Measurements from ENCODE around the gene PTH2R. TPM values are rescaled to one million over a fixed set of nuclear protein-coding genes. Genes with fewer than 3 reads are reported as not detected.
"Not testable (repeated sequence)": the region's sequence is repeated elsewhere in the genome, so short reads cannot be mapped to it uniquely, and the experiment has no call there.

The PTH2R gene
- total RNA-seq, 4 donors from 2014 or later = not detected

- in situ Hi-C loops (cut with MboI; ENCODE audit: low pct_ligation_motif_present in 1 of 4, low pct_unique_long_range_greater_than_20kb in 1 of 4, low sequenced_read_pairs in 3 of 4) = no loop called here
- no peak overlapping the region for H3K27ac ChIP-seq
- H3K4me3 ChIP-seq = no peak overlapping the region
- DNase-seq = no peak
- no peaks in the 10 kb centered on the region for H3K27me3 ChIP-seq
- intact Hi-C loops (cut with DNase I; ENCODE audit: low total_unique reads) = no loop called here
- TF ChIP-seq EP300 (IDR thresholded peaks at IDR 0.05; ENCODE audit: low read depth) (no peak), POLR2A (IDR thresholded peaks at IDR 0.05) (no peak), POLR2AphosphoS5 (IDR thresholded peaks at IDR 0.05) (no peak)
- TF ChIP-seq, protein P1, sequence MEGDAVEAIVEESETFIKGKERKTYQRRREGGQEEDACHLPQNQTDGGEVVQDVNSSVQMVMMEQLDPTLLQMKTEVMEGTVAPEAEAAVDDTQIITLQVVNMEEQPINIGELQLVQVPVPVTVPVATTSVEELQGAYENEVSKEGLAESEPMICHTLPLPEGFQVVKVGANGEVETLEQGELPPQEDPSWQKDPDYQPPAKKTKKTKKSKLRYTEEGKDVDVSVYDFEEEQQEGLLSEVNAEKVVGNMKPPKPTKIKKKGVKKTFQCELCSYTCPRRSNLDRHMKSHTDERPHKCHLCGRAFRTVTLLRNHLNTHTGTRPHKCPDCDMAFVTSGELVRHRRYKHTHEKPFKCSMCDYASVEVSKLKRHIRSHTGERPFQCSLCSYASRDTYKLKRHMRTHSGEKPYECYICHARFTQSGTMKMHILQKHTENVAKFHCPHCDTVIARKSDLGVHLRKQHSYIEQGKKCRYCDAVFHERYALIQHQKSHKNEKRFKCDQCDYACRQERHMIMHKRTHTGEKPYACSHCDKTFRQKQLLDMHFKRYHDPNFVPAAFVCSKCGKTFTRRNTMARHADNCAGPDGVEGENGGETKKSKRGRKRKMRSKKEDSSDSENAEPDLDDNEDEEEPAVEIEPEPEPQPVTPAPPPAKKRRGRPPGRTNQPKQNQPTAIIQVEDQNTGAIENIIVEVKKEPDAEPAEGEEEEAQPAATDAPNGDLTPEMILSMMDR (IDR thresholded peaks at IDR 0.05) = no peak
- H3K36me3 ChIP-seq = no peaks in the 10 kb centered on the region
- no peaks in the 10 kb centered on the region for H3K4me1 ChIP-seq
- no peaks in the 10 kb centered on the region for H3K9me3 ChIP-seq
Observed at GRCh38 chr2:208509586-208509985, 103.0 kb downstream of the PTH2R start.

DNA sequence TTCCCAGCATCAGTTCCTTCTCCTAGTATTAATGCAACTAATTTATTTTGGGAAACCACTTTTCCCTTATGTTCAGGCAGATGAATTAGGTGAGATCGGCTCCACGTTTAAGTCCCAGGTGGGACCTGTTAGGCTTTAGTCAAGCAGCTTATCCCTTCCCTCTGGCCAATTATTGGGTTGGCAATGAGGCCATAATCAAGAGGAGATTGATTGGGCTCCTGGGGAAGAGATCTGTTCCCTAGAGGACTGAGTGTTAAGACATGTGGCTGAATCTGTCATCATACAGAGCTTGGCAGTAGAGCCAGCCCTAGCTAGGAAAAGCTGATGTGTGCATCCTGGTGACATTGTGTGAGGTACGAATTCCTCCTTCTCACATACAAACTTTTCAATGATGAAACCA is 104.4 kb downstream of the PTH2R start:
- TF ChIP-seq, protein P1 (IDR thresholded peaks at IDR 0.05) = no peak
- intact Hi-C loops (cut with DNase I; ENCODE audit: low total_unique reads) (no loop called here), in situ Hi-C loops (cut with MboI; ENCODE audit: low pct_ligation_motif_present in 1 of 4, low pct_unique_long_range_greater_than_20kb in 1 of 4, low sequenced_read_pairs in 3 of 4) (no loop called here)
- WGBS, 2 donors (ENCODE audit: low coverage in 1 of 2) = 60 to 77% methylated on average over 1 to 3 of the region's 3 CpGs
- Histone ChIP-seq H3K4me3 (no peak overlapping the region), H3K27ac (no peak overlapping the region), H3K9me3 (no peaks in the 10 kb centered on the region), H3K27me3 (no peaks in the 10 kb centered on the region), H3K4me1 (no peaks in the 10 kb centered on the region), H3K36me3 (no peaks in the 10 kb centered on the region)
- DNase-seq = no peak

- intact Hi-C loops (cut with DNase I; ENCODE audit: low total_unique reads) = no loop called here
- Histone ChIP-seq H3K36me3 (no peaks in the 10 kb centered on the region), H3K27me3 (no peaks in the 10 kb centered on the region), H3K4me3 (no peak overlapping the region), H3K4me1 (no peaks in the 10 kb centered on the region), H3K9me3 (no peaks in the 10 kb centered on the region), H3K27ac (no peak overlapping the region)
- 30 to 55% methylated on average over 1 of the region's 1 CpG for WGBS, 2 donors (ENCODE audit: low coverage in 1 of 2)
- DNase-seq = no peak
- in situ Hi-C loops (cut with MboI; ENCODE audit: low pct_ligation_motif_present in 1 of 4, low pct_unique_long_range_greater_than_20kb in 1 of 4, low sequenced_read_pairs in 3 of 4) = no loop called here
- no peak for TF ChIP-seq POLR2A (IDR thresholded peaks at IDR 0.05)
- no peak for TF ChIP-seq POLR2AphosphoS5 (IDR thresholded peaks at IDR 0.05)
- TF ChIP-seq, protein P1 (IDR thresholded peaks at IDR 0.05) = no peak
- no peak for TF ChIP-seq EP300 (IDR thresholded peaks at IDR 0.05; ENCODE audit: low read depth)
Observed at GRCh38 chr2:208511573-208511972, 105.0 kb downstream of the PTH2R start.

DNA sequence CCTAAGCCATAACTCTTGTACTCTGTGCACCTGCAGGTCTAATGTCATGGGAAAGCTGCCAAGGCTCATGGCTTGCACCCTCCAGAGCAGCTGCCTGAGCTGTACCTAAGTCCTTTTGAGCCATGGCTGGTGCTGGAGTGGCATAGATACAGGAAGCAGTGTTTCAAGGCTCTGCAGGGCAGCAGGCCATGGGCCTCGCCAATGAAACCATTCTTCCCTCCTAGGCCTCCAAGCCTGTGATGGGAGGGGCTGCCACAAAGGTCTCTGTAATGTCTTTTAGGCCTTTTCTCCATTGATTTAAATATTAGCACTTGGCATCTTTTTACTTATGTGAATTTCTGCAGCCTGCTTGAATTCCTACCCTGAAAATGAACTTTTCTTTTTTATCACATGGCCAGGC is 108.5 kb downstream of the PTH2R start:
- H3K27me3 ChIP-seq = no peaks in the 10 kb centered on the region
- intact Hi-C loops (cut with DNase I; ENCODE audit: low total_unique reads) (no loop called here), in situ Hi-C loops (cut with MboI; ENCODE audit: low pct_ligation_motif_present in 1 of 4, low pct_unique_long_range_greater_than_20kb in 1 of 4, low sequenced_read_pairs in 3 of 4) (no loop called here)
- TF ChIP-seq, protein P1 (IDR thresholded peaks at IDR 0.05) = no peak
- TF ChIP-seq POLR2A (IDR thresholded peaks at IDR 0.05) (no peak), POLR2AphosphoS5 (IDR thresholded peaks at IDR 0.05) (no peak), EP300 (IDR thresholded peaks at IDR 0.05; ENCODE audit: low read depth) (no peak)
- no peaks in the 10 kb centered on the region for H3K4me1 ChIP-seq
- DNase-seq = no peak
- WGBS, 2 donors (ENCODE audit: low coverage in 1 of 2) = 79 to 80% methylated on average over 1 of the region's 1 CpG
- no peak overlapping the region for H3K4me3 ChIP-seq
- no peaks in the 10 kb centered on the region for H3K36me3 ChIP-seq
- no peak overlapping the region for H3K27ac ChIP-seq
- no peaks in the 10 kb centered on the region for H3K9me3 ChIP-seq

GRCh38 chr2:208523069-208523468 is 116.5 kb downstream of the PTH2R start:
- H3K27me3 ChIP-seq; H3K9me3 ChIP-seq; intact Hi-C loops (cut with DNase I; ENCODE audit: low total_unique reads); H3K4me1 ChIP-seq; in situ Hi-C loops (cut with MboI; ENCODE audit: low pct_ligation_motif_present in 1 of 4, low pct_unique_long_range_greater_than_20kb in 1 of 4, low sequenced_read_pairs in 3 of 4); H3K27ac ChIP-seq; H3K36me3 ChIP-seq; H3K4me3 ChIP-seq; DNase-seq: not testable (repeated sequence)

DNA sequence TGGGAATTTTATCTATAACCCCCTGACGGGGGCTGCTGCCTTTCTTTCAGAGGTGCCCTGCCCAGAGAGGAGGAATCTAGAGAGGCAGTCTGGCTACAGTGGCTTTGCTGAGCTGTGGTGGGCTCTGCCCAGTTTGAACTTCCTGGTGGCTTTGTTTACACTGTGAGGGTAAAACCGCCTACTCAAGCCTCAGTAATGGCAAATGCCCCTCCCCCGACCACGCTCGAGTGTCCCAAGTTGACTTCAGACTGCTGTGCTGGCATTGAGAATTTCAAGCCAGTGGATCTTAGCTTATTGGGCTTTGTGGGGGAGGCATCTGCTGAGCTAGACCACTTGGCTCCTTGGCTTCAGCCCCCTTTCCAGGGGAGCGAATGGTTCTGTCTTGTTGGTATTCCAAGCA is 118.6 kb downstream of the PTH2R start:
- DNase-seq; H3K4me3 ChIP-seq; H3K9me3 ChIP-seq; intact Hi-C loops (cut with DNase I; ENCODE audit: low total_unique reads); H3K27me3 ChIP-seq; H3K4me1 ChIP-seq; in situ Hi-C loops (cut with MboI; ENCODE audit: low pct_ligation_motif_present in 1 of 4, low pct_unique_long_range_greater_than_20kb in 1 of 4, low sequenced_read_pairs in 3 of 4); H3K36me3 ChIP-seq; H3K27ac ChIP-seq: not testable (repeated sequence)
- 77% methylated on average over 6 of the region's 6 CpGs; no CpG with 5 or more reads in 1 of the 2 donors for WGBS, 2 donors (ENCODE audit: low coverage in 1 of 2)
